Renal cortex interstitium (tissue), 11 donors: ENCODE results near the gene SLC27A5. TPM values are rescaled to one million over a fixed set of nuclear protein-coding genes. Genes with fewer than 3 reads are reported as not detected.
A peak's percentile ranks its signal among the peaks of the same experiment; 100 is the strongest.
"Not testable (repeated sequence)": the region's sequence is repeated elsewhere in the genome, so short reads cannot be mapped to it uniquely, and the experiment has no call there.

ENCODE experiments used
- DNase-seq, 11 donors: peaks; one replicate each; pipeline ENCODE4 v3.0.0-alpha.2; 2013; ENCODE audit warnings: low read depth in 9 of 11, low spot score in 4 of 11; ENCODE audit errors: extremely low read depth in 1 of 11
- polyA plus RNA-seq, 3 donors: library from polyadenylated mRNA; unstranded; fragments of 120-200 nt; gene quantifications; one replicate each; pipeline ENCODE4 v1.2.1, GENCODE V29; 2013; ENCODE audit not compliant: insufficient read length in 3 of 3

SLC27A5 gene
- polyA plus RNA-seq, 3 donors: 7.8 to 13.4 (median 11.5) TPM

DNA sequence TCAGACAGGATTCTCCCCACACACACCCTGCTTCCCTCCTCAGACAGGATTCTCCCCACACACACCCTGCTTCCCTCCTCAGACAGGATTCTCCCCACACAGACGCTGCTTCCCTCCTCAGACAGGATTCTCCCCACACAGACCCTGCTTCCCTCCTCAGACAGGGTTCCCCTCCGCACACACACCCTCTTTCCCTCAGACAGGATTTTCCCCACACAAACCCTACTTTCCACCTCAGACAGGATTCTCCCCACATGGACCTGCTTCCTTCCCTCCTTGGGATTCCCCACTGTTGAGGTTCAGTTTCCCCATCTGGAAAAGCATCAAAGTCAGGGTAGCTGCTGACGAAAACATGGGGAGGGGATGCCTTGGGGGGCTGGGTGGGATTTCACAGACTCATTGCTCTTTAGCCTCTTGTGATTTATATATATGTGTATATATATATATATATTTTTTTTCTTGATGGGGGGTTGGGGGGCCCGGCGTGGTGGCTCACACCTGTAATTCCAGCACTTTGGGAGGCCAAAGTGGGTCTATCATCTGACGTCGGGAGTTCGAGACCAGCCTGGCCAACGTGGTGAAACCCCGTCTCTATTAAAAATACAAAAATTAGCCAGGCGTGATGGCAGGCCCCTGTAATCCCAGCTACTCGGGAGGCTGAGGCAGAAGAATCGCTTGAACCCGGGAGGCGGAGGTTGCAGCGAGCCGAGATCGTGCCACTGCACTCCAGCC is 31.0 kb upstream of the SLC27A5 start:
- not testable (repeated sequence) for DNase-seq

DNA sequence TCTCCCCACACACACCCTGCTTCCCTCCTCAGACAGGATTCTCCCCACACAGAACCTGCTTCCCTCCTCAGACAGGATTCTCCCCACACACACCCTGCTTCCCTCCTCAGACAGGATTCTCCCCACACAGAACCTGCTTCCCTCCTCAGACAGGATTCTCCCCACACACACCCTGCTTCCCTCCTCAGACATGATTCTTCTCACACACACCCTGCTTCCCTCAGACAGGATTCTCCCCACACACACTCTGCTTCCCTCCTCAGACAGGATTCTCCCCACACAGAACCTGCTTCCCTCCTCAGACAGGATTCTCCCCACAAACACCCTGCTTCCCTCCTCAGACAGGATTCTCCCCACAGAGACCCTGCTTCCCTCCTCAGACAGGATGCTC is 27.4 kb upstream of the SLC27A5 start:
- DNase-seq: not testable (repeated sequence)

DNA sequence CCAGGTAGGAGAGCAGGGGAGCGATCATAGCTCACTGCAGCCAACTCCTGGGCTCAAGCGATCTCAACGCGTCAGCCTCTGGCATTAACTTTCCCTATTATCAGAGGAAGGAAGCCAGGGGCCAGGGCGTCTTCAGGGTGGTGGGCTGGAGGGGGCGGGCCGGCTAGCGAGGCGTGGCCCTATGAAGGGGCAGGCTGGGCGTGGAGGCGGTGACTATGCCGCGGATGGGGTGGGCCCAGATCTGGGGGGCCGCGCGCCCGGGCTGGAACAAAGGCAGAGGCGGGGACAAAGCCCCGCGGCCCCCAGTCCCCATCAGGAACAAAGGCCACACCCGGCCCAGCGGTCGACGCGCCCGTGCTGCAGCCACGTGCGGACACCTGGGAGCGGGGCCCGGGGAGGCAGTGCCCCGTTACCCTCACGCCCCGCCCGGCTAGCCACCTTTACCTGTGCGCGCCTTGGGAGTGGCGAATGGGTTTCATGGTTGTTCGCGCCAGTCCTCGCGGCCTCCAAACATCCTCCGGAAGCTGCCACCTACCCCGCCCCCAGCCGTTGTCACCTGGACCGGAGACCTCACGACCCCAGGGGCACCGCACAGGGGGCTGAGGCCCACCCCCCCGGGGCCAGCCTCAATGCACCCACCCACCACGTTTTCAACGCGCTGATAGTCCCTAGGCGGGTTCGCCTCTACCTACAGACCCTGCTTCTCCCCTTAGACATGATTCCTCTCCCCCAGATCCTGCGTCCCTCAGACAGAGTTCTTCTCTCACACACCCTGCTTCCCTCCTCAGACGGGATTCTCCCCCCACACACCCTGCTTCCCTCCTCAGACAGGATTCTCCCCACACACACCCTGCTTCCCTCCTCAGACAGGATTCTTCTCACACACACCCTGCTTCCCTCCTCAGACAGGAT is 26.7 kb upstream of the SLC27A5 start:
- DNase-seq: peak in 8 of 11 donors; percentile 63 to 76 (median 72)

DNA sequence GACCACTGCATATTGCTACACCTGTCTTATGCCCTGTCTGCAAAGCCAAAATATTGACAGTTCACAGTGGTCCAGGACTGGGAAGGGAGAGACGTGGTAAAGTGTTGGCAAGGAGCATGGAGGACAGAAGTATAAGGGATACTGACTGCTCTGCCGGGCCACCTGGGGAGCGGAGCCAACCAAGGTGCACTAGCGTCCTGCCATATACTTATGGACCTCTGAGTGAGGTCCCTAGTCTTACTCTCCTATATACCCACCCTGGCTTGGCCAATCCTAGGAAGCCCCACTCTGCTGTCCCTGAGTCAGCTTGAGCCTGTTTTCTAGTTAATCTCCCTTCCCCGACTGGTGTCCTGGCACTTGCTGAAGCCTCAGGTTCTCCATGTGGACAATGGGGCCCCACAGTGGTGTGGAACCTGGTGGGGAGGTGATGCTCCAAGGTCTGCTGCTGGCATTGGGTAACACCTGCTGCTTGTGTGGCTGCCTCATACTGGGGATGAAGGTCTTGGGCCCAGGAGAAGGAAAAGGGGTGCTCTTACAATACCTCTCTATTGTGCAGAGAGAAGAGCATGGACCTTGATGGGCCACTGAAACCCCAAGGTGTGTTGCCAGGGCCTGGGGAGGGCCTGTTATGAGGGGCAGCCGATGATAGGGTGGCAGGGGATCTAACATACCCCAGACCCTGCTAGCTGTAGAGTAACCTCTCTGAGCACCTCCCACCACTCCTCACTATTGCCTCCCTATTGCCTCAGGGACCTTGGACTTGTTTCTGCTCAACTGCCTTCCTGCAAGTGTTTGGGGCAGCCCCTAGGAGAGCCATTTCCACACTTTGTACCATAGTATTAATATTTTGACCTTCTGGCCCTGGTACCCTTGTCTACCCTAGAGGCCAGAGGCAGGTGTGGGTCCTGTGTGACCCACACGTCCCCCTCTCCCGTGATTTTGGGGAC is 25.3 kb upstream of the SLC27A5 start:
- no peak for DNase-seq

DNA sequence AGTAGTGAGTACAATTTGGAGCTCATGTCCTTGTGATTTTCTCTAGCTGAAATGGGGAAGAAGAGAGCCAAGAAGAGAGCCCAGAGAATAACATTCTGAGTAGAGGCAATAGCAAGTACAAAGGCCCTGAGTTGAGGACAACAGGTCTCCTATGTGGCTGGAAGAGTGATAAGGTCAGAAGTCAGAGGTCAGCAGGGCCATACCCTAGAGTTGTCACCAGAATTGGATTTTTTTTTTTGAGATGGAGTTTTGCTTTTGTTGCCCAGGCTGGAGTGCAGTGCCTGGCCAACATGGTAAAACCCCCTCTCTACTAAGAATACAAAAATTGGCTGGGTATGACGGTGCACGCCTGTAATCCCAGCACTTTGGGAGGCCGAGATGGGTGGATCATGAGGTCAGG is 24.1 kb upstream of the SLC27A5 start:
- DNase-seq: no peak

DNA sequence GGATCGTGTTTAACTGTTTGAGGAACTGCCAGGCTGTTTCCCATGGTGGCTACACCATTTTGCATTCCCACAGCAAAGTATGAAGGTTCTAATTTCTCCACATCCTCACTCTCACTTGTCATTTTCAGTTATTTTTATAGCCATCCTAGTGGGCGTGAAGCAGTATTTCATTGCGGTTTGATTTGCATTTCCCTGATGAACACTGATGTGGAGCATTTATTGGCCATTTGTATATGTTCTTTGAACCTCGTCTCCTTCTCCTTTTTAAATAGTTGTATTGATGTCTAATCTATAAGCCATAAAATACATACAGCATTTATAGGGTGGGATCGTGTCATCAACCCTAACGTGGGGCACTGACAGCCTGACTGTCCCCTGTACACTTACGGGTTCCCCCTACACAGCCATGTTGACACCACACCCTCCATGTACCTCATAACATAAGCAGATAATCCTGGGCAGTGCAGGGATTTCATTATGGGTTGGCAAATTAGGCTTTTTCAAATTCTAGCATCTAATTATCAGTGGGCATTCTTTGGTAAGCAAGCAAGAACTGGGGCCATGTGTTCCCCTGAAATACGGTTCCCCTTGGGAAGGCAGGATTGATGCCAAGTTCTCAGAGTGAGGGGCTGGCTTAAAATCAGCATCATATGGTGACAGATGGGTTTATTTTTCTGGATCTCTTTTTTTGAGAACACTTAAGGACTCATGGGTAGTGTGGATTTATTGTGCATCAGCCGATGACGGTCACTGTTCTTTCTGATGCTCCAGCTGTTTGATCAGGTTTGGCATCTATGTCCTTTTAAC is 19.4 kb upstream of the SLC27A5 start:
- no peak for DNase-seq

DNA sequence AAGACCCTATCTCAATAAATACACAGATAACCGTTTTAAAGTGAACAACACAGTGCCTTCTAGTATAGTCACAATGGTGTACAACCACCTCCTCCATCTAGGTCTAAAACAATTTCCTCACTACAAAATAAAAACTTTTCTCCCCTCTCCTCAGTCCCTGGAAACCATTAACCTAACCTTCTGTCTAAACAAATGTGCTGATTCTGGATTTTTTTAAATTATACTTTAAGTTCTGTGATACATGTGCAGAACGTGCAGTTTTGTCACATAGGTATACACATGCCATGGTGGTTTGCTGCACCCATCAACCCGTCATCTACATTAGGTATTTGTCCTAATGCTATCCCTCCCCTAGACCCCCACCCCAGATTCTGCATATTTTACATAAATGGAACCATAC is 17.6 kb upstream of the SLC27A5 start:
- DNase-seq: no peak

DNA sequence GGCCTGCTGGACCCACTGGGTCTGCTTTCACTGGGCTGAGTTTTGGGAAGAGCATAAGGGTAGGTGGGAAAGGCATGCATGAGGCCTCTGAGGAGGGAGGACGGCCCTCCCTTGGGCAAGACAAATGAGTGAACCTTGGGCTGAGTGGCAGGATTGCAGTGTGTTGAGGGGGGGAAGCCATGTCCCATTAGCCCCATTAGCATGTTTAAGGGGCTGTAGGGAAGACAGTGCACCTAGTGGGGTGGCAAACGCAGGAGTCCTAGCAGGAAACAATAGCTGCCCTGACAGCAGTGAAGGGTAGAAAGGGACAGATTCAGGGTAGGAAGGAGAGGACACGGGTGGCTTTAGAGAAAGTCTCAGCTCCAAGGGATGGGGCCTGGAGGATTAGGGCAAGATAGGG is 10.9 kb upstream of the SLC27A5 start:
- no peak for DNase-seq

DNA sequence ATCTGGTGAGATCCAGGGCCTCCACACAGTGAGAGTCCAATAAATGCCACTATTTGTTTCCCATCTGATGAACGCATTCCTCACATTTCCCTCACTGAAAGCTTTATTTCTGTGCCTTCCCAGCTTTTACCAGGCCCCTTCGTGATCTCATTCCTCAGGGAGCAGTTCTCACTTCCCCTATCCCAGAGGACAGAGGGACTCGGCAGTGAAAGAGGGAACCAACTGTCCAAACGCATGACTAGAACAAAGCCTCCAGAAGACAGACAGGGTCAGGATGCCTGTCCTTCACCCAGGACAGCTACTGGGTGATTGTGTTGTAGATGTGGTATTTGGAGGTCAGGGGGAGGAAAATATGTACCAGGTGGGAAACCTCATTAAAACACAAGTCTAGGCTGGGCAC is 9.9 kb upstream of the SLC27A5 start:
- DNase-seq: no peak

DNA sequence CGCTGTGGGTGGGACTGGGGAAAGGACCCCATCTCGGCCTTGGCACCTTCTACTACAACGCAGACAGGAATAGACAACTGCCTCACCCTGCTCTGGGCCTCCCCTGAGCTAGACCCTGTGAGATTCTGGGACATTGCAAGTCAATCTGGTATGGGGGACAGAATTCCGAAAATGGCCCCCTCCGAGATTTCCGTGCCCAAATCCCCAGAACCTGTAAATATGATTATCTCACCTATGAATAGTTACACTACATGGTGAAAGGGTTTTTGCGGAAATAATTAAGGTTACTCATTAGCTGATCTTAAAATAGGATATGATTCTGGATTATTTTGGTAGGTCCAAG is 8.4 kb upstream of the SLC27A5 start:
- DNase-seq: no peak

DNA sequence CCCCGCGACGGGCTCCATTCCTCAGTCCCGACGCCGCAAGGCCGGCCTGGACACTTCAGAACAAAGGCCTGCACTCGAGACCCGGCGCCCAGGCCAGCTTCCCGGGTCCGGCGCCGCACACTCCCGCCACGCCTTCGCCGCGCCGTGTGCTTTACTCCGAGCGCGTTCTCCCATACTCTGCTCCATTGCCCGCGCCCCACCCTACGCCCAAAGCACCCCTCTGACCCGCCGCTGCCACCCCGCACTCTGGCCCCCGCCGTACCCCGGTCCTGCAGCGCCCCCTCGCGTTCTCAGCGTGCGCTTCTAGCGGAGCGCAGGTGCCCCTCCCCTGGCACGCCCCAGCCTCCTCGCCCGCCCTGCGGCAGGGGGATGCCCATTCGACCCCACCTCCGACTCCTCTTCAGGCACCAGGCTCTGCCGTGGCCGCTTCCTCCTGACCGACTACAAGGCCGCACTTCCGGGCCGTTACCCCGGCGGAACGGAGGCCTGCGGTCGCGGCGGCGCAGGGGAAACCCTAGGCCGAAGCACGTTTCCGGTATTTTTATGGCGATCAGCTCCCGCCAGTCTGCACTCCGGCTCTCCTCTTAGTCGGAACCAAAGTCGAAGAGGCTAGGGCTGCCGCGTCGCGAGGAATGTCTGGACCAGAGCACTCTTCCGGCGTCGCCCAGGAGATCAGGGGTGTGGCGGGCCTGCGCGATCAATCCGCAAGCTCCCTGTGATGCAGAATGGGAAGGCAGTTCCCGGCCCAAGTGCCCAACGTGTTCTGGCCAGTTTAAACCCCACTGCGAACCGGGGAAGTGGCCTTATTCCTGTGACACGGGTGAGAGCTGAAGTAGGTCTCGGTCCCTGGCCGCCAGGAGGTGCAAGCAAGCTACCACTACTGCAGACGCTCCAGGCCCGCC is 7.8 kb upstream of the SLC27A5 start, which contains the start of gene ZBTB45:
Gene ZBTB45 (minus strand): TSS at position 456 of the 902 bp plus-strand sequence. CDS start 2,137 bp downstream, outside the sequence.
- peak; percentile 83 to 95 (median 91) for DNase-seq

DNA sequence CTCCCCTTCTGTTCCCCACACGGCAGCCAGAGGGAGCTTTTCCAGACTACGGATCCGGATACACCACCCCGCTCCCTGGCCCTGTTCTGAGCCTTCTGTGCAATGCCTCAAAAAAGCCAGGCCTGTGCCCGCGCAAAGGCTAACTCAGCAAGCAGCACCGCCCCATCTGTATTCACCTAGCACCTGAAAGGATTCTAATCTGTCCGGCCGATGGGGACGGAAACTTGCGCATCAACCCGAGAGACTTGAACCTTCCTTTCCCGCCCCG is 7.2 kb upstream of the SLC27A5 start:
- DNase-seq: peak in 9 of 11 donors; percentile 47 to 70 (median 64)

DNA sequence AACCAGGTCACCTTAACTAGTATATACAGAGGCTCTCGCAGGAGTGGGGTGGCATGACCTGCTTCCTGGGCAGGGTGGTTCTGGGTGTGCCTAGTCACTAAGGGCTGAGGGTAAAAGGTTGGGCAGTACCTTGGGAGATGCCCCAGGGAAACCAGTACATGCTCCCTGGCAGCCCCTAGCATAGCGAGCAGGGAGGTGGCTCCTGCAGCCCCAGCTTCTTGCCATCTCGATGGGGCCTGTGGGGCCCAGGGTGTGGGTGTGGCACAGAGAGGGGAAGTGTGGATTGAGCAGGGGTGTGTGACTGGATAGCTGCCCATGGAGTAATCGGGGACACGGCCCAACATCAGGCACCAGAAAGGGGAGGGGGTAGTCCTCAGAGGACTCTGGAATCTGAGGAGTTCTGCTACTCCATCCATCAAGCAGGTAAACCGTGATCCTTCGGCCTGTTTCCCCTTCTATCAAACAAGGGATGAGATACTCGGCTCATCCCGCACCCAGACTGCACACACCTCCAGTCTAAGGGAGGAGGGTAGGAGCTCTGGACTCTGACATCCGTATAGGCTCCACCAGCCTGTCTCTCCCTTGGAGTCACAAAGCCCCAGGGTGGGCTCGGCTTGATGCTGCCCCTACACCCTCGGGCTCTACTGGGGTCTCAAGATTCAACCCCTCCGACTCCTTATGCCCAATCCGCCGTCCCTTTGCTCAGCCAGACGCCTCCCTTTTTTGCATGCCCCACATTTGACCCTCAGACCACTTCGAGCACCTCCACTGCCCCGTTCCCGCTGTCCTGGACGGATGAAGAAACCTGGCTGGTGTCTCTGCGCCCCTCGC is 6.7 kb upstream of the SLC27A5 start:
- DNase-seq: no peak

DNA sequence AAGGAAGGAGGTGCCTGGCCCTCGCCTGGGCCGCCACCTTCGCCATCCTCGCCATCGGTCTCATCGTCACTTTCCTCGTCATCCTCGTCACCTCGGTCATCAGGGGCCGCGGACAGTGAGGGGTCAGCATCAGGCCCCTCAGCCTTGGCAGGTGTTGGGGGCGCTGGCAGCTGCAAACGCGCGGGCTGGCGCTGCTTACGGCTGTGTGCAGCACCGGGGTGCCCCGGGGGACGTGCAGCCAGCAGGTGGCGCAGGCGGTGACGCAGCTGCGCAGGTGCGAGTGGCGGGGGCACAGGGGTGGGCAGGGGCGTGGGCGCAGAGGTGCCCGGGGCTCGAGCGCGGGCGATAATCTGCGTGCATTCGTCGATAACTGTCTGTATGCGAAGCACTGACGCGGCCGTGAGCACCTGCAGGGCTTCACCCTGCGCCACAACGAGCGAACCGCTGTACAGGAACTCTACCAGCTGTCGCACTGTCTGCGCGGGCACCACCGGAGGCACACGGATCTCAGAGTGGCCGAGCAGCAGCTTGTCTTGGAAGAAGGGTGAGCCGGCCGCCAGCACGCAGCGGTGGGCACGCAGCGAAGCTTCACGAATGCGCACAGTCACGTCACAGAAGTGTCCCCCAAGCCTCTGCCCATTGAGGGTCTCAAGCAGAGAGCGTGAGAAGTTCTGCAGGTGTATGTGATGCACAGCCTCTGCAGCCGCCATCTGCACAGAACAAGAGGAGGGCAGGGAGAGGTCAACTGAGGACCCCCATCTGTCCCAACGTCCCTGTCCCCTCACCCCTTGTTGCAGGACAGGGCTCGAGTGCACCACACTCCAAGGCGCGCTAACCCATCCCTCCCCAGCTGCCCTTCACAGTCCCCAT is 5.4 kb upstream of the SLC27A5 start:
- DNase-seq: no peak

DNA sequence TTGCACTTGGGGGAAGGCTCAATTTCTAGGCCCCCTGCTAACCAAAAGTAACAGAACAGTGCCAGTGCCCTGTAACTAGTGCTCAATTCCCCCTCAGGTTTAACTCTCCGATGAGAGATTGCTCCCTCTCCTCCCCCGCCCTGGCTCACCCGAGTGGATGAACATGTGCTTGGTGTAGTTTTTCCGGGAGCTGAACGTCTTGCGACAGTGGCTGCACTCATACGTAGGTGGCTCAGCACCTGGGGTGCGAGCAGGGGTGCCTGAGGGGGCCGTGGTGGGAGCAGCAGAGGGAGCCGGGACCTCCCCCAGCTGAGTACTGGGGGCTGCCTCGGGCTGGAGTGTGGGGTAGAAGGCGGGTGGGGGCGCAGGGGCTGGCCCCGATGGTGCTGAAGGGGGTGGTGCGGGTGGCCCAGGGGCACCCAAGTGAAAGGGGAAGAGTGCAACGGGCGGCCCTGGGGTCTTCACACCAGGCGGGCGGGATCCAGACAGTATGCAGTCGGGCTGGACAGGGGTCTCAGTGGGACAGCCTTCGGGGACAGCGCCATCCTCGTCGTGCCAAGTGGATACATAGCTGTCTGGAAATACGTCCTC is 4.5 kb upstream of the SLC27A5 start:
- no peak for DNase-seq

DNA sequence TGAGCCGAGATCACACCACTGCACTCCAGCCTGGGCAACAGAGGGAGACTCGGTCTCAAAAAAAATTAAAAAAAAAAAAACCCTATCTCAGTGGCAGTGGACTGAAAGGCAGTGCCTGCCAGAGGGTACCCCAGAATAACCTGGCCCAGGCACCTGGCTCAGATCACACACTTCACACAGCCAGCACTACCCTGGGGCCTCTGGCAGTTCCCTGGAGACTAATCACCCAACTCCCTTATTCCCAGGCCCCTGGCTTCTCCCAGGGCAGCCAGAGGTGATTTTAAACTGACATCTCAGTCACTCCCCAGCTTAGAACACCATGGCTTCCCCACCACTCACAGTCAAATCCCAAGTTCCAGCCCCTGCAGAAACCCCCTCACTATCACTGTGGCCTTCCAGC is 3.5 kb upstream of the SLC27A5 start:
- no peak for DNase-seq
